ENCODE data around the gene PPP3R2.
"Not testable (repeated sequence)": the region's sequence is repeated elsewhere in the genome, so short reads cannot be mapped to it uniquely, and the experiment has no call there.

PPP3R2 gene

DNA sequence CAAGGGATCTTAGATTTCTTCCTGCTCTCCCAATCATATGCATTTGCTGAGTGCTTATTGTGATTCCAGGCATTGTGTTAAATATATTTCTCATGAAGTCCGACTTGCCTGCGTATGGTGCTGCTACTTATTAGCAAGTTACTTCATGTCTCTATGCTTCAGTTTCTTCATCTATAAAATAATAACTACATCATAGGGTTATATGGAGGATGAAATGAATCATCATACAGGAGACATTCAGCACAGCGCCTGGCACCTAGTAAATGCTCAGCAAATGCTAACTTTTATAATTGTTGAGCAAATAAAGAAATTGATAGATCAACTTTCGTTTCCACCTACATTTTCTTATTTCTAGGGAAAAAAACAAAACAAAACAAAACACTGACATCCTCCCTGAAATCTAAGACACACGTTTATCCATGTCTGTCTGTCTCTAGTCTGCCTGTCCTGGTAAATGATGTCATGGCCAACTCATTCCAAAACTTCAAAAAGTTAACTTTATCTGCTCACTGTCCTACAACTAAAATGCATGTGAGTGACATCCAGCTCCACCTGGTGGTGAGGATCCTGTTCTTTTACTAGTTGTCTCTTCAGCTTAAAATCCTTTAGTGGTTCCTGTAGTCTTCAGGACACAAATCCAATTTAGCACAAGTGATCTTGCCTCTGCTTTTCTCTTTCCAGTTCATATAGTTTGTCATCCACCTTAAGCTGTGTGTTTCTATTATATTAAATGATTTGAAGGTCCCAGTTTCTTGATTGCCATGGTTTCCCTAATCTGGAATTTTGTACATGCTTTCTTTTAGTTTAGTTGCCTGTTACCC, 27.7 kb downstream of the PPP3R2 start:
- peak; percentile 54 for TF ChIP-seq CTCF (conservative IDR thresholded peaks at IDR 0.05; ENCODE audit: low read depth, low read length)
- H3K4me3 ChIP-seq (ENCODE audit: low read length): no peak overlapping the region
- DNase-seq (ENCODE audit: low read depth): no peak

DNA sequence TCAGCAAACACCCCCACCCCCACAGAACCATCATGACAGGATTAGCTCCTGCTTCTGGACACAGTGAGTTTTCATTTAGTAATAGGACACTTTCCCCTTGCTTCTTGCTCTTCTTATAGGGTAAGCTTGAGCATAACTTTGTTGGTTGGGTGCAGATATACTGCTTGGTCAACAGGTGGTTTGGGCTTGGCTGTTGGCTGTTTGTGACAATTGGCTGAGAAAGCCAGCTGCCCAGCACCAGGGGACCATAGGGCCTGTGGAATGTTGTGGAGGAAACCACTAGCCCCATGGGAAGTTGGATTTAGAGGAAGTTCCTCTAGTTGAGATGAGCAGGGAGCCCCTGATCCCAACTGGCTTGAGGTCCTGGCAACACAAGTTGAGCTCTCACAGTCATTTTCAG, 30.5 kb downstream of the PPP3R2 start:
- TF ChIP-seq CTCF (conservative IDR thresholded peaks at IDR 0.05; ENCODE audit: low read depth, low read length): no peak
- DNase-seq (ENCODE audit: low read depth): no peak

GRCh38 chr9:101562966-101563365, 31.8 kb downstream of the PPP3R2 start:
- no peak for DNase-seq (ENCODE audit: low read depth)
- no peak for TF ChIP-seq CTCF (conservative IDR thresholded peaks at IDR 0.05; ENCODE audit: low read depth, low read length)
- H3K4me3 ChIP-seq (ENCODE audit: low read length): no peak overlapping the region

More for the DNA sequence above, 30.5 kb downstream of the PPP3R2 start:
- H3K4me3 ChIP-seq (ENCODE audit: low read length): no peak overlapping the region

DNA sequence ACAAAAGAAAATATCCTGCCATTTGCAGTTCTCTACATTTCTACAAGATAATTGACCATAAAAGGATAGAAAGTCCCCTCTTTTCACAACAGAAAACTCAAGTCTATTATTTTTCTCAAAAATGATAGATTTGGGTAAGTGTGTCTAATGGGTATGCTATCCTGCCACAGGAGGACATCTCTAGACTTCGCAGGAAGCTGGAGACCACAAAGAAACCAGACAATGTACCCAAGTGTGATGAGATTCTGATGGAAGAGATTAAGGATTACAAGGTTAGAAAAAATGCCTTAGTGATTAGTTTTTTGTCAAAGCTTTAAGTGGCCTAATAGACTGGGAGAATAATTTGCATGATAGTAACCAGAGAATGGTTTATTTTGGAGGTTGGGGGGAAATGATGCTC, 33.0 kb downstream of the PPP3R2 start:
- no peak overlapping the region for H3K4me3 ChIP-seq (ENCODE audit: low read length)
- TF ChIP-seq CTCF (conservative IDR thresholded peaks at IDR 0.05; ENCODE audit: low read depth, low read length): no peak
- DNase-seq (ENCODE audit: low read depth): no peak

- peak; percentile 14 for TF ChIP-seq CTCF (conservative IDR thresholded peaks at IDR 0.05; ENCODE audit: low read depth, low read length)
- DNase-seq (ENCODE audit: low read depth): not testable (repeated sequence)
Observed at GRCh38 chr9:101549472-101550098, 45.2 kb downstream of the PPP3R2 start.

GRCh38 chr9:101543098-101543735, 51.6 kb downstream of the PPP3R2 start:
- H3K4me3 ChIP-seq (ENCODE audit: low read length): no peak overlapping the region
- TF ChIP-seq CTCF (conservative IDR thresholded peaks at IDR 0.05; ENCODE audit: low read depth, low read length): no peak
- no peak for DNase-seq (ENCODE audit: low read depth)

More at GRCh38 chr9:101549472-101550098, 45.2 kb downstream of the PPP3R2 start:
- not testable (repeated sequence) for H3K4me3 ChIP-seq (ENCODE audit: low read length)
